ENCODE results near the gene N4BP3.

N4BP3 gene

DNA sequence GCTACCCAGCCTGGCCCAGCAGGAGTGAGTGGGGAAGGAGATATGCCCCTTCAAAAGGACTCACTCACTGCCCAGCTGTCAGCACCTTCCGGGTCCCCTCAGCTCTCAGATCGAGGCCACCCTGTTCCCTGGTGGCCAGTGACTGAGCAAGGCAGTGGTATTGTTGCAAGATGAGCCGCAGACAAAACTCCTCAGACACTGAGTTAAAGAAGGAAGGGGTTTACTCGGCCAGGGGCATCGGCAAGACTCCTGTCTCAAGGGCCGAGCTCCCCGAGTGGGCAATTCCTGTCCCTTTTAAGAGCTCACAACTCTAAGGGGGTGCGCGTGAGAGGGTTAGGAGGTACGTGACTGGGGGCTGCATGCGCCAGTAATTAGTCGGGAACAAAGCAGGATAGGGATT lies 9.7 kb upstream of the N4BP3 start:
- DNase-seq, result no peak

DNA sequence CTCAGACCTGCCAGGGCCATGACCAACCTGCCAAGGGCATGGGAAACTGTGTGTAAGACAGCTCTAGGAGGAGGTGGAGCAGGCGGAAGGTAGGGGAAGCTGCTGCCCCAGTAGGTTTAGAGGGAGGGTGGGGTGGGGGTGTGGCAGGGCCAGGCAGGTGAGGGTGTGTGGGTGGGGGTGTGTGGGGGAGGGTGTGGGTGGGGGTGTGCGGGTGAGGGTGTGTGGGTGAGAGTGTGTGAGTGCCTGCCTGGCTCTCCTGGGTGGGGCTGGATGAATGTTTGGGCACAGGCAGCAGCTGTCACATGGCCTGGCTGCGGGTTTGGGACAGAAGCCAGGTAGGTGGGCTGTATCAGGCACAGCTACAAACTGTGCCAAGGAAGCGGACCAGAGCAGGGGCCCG lies 8.8 kb upstream of the N4BP3 start:
- DNase-seq, result no peak

DNA sequence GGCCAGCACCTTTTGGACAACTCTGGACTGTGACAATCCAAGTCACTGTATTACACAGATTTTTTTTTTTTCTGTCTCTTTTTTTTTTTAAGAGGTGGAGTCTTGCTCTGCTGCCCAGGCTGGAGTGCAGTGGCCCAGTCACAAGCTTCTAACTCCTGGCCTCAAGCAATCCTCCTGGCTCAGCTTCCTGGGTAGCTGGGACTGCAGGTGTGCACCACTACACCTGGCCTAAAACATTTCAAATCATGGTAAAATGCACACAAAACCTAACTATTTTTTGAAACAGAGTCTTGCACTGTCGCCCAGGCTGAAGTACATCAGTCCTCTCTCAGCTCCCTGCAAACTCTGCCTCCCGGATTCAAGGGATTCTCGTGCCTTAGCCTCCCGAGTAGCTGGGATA lies 7.2 kb upstream of the N4BP3 start:
- no peak for DNase-seq

DNA sequence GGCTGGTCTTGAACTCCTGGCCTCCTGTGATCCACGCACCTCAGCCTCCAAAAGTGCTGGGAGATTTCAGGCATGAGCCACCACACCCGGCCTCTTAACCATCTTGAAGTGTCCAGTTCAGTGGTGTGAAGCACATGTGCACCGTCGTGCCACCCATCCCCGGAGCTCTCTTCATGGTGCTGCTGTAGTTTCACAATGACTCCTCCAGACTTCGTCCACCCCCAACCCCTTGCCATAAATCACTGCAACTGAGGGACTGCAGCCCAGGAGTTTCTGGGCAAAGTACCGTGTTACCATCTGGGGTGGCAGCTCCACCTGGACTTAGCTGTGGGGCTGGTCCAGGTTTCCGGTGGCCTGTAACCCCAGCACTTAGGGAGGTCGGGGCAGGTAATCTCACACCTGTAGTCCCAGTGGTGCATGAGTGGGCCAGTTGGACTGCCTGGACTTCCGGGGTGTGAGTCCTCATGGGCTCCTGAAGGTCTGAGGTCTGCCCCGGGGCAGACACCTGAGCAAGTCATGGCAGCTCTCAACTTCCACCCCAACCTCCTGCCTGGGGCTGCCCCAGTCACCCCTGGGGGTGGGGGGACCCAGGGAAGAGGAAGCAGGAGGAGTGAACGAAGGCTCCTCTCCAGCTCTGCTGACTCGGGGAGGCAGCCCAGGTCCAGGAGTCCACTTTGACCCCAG lies 6.6 kb upstream of the N4BP3 start:
- no peak for DNase-seq

DNA sequence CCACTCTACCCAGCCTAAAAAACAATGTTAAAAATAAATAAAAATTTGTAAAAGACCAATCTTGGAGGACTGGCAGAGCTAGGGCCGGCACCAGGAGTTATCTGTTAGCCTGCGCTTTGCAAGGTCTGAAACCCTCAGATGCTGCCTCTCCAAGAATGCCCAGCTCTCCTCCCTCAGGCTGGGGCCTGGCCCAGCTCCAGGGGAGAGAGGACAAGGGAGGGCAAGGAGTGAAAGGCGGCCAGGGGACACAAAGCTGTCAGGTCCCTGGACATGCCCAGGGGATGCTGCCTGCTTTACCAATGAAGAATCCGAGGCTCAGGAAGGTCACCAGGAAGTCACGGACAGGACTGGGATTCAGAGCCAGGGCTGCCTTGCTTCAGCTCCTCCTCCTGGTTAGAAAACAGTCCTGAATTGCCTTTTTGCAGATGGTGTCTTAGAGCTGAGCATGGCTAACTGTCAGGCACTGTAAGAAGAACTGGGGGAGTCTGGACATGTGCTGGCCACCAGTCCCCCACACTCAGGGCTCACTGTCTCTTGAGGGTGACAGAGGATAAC lies 5.5 kb upstream of the N4BP3 start:
- DNase-seq, result no peak

DNA sequence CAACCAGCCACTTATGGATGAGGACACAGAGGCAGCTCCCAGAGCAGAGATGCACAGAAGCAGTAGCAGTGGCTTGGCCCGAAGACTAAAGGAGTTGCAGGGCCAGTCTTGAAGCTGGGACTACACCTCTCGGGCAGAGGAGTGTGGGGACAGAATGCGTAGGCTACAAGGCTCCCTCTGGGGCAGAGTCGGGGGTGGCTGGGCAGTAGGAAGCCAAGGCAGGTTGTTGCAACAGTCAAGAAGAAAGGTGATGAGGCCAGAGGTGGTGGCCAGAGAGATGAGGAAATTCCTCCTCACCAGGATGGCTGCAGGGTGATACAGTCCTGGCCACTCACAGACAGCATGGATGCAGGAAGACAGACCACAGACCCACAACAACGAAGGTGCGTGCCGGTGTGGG lies 4.9 kb upstream of the N4BP3 start:
- DNase-seq, result no peak

DNA sequence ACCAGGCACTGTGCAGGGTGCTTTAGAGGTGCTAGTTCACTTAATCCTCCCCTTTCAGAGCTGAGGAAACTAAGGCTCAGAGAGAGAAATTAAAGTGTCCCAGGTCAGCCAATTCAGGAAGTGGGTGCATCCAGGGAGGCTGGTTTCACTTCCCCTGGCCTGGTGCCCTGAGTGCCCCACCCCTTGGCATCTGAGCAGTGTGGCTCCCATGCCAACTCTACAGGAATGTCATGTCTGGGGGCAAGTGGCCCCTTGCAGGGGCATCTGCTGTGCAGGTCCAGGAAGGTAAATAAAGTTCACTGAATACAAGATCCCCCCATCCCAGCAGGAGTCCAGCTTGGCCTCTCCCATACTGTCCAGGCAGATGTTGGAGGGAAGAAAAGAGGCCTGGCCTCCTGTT lies 4.4 kb upstream of the N4BP3 start:
- no peak for DNase-seq

DNA sequence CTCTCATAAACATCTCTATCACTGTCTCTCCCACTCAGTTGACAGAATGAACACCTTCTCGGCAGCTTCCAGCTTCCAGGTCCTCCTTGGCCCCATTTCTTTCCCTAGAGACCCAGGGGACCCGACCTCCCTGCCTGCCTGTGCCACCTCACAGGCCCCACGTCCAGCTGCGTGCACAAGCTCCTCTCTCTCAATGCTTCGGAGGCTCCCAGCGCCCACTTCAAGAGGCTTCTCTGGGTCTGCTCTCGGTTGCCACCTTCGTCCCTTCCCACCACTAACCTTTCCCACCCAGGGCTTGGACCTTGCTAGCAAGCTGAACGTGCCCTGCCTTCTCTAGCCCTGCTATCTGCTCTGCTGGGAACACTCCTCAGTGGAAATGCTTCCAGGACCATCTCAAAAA lies 2.8 kb upstream of the N4BP3 start:
- no peak for DNase-seq

DNA sequence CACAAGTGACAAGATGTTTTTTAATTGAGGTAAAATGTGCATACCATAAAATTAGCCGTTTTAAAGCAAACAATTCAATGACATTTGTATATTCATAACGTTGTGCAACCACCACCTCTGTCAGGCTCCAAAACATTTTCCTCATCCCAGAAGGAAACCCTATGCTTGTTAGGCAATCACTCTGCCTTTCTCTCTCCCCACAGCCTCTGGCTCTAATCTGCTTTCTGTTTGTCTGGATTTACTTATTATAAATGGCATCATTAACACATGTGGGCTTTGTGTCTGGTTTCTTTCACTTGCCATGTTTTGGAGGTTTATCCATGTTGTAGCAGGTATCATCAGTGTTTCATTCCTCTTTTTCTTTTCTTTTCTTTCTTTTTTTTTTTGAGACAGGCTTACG lies 1.4 kb upstream of the N4BP3 start:
- no peak for DNase-seq

DNA sequence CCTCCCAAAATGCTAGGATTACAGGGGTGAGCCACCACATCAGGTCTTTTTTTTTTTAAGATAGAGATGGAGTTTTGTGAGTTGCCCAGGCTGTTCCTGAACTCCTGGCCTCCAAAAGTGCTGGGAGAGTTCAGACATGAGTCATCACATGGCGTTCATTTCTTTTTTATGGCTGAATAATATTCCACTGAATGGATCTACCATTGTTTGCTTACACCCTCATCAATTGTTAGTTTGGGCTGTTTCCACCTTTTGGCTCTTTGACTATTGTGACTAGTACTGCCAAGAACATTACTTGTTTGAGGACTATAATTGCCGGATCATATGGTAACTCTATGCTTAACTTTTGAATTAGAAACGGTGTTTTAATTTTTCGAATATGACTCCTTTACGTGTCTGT lies 787 bp upstream of the N4BP3 start:
- no peak for DNase-seq

DNA sequence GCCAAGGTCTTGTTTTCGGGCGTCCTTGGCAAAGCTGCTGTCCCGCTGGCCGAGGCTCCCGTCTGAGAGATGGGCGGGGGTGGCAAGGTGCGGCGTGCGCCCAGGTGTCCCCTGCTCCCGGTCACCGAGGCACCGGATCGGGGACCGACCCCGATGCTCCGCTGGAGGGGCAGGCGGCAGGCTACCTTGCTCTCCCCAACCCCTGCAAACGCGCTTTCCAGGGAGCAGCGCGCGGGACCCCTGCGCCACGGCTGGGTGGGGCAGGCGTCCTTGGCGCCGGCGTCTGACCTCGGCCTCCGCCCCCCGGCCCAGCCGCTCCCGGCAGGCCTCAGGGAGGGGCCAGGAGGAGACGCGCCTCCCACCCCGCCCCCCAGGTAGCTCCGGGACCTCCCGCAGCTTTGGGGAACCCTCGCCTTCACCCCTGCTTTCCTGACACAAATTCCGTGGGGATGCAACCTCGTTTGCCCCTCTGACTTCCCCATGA lies 551 bp downstream of the N4BP3 start:
- DNase-seq, result no peak

DNA sequence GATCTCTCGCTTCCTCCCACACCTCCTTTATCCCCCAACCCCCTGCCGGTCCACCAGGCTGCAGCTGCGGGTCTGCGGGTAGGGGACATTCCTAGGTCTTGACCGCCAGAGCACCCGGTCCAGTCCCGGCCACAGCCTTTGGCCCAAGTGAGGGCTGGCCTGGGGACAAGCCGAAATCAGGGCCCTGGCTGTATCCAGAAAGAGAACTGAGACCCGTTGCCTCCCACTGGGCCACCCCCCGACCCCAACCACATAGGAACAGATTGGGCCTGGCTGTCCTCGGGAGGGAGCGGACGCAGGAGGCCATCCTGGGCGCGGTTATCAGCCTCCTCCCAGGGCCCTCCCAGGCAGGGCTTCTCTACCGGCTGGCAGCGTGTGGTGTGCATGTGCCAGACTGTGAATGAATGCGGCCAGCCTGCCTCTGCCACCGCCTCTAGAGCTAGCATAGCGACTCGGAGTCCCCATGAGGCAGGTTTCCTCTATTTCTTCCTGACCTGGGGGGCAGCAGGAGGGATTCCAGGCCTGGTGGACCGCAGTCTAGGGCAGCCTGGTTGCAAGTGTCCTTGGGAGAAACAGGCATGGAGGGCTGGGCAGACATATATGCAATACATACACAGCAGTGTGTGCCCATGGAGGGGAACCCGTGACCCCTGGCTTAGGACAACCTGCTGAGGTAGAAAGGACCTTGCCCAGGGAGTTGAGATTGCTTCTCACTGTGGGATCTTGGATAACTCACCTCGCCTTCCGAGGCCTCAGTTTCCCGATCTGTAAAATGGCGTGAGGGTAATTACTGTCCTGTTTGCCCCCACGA lies 1.2 kb downstream of the N4BP3 start:
- no peak for DNase-seq

DNA sequence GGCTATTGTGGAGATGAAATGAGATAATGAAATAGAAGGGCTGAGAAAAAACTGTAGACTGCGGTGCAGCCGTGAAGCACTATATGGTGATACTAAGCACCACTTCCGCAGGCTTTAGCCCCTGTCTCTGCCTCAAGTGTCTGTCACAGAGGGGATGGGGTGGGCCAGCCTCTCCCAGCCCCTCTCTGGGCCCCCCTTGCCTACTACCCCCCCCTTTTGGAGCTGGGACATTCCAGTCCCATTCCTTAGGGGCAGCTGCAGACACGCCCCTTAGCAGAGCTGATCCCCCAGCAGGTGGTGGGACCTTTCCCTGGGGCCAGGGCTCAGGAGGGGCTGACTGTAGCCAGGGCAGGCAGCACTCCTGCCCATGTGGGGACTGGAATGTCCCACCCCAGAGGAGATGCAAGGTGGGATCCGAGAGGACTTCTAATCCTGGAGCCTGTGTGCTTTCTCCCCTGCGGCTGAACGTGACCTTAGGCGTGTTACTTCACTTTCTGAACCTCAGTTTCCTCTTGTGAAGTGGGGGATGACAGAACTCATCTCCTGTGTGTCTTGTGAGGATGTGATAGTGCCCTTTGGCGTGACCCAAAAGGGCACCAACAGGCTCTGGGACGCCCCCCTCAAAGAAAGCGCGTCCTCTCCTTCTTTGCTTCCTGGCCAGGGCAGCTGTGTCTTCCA lies 1.9 kb downstream of the N4BP3 start:
- DNase-seq, result no peak

DNA sequence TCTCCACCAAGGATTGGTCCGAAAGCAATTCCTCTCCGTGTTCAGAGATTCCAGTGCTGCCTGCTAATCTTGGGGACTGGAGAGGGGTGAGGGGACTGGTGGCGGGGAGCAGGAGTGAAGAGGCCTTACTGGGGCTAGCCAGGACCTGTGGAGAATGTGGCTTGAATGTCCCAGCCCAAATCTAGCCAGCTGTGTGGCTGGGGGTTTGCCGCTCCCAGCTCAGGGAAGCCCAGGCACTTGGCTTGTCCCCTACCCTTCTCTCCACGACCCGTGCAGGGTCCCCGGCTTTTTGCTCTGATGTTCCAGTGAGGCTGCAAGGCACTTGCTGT lies 2.4 kb downstream of the N4BP3 start:
- DNase-seq, result no peak

DNA sequence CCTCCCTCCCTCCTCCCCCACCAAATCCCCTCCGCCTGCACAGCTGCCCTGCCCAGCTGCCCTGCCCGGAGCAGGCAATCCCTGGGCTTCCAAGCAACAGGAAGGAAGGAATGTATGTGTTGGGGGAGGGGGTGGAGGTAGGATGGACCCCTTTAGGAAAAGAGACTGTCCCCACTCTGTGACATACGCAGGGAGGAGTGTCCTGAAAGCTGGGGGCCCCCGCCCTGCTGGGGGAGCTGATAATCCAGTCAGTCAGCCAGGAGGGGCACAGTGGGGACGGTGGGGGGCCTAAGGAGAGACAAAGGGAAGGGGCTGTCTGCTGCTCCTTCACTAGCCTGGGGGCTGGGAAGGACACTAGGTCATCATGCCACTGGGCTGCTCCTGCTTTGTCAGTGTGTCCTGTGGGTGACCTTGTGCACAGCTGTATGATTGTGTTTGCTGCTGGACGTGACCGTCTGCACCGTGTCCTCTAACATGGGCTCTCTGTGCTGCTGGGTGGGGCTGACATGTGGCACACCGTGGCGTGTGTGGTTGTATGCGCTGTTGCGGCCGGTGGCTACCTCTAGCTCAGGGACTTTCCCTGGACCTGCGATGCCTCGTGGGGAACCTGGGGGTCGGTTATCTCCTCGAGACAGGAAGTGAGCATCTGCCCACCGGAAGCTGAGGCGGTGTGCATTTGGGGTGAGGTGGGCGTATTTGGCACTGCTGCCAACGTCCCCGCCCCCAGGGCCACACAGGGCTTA lies 3.0 kb downstream of the N4BP3 start:
- DNase-seq, result no peak

DNA sequence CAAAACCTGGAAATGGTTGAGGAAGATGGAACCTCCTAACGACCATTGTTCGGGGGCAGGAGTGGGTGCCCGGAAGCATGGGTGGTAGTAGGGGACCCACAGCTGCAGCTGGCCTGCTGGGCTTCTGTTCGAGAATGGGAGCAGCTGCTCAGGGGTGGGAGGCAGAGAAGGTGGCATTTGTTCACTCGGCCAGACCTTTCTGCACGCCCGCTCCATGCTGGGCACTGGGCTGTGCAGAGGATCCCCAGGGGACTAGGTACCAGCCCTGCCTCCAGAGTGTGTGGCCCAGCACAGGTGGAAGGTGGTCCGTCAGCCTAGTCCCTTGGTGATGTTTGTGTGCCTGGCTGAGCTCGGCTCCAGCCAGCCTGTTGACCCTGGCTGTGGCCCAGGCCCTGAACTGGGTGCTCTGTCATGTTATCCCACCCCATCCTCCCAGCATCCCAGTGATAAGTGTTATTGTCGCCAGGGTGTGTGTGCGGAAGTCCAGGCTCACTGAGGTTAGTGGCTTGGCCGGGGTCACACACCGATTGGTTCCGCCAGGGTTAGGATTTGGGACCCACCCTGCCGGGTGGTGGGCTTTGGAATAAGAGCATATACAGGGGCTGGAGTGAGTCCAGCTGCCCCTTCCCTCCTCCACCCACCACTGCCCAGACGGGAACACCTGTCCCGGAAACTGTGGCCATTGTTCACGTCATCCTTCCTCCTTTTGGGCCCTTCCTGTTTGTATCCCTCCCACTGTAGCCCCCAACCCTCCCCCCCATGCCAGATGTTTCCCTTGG lies 4.8 kb downstream of the N4BP3 start:
- no peak for DNase-seq

DNA sequence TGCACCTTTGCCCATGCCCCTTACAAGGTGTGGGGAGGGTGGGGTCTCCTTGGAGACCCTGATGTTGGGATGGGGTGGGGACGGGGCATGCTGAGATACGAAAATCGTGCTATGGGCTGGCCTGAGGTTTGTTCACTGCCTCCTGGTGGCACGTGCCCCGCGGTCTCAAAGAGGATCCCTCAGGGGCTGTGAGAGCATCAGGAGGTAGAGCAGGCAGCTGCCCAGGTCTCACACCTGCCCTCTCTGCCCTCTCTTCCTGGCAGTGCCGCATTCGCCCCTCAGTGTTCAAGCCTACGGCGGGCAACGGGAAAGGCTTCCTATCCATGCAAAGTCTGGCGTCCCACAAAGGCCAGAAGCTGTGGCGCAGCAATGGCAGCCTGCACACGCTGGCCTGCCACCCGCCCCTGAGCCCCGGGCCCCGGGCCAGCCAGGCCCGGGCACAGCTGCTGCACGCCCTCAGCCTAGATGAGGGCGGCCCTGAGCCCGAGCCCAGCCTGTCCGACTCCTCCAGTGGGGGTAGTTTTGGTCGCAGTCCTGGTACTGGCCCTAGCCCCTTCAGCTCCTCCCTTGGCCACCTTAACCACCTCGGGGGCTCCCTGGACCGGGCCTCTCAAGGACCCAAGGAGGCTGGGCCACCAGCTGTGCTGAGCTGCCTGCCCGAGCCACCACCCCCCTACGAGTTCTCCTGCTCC lies 6.7 kb downstream of the N4BP3 start:
- DNase-seq, result no peak

DNA sequence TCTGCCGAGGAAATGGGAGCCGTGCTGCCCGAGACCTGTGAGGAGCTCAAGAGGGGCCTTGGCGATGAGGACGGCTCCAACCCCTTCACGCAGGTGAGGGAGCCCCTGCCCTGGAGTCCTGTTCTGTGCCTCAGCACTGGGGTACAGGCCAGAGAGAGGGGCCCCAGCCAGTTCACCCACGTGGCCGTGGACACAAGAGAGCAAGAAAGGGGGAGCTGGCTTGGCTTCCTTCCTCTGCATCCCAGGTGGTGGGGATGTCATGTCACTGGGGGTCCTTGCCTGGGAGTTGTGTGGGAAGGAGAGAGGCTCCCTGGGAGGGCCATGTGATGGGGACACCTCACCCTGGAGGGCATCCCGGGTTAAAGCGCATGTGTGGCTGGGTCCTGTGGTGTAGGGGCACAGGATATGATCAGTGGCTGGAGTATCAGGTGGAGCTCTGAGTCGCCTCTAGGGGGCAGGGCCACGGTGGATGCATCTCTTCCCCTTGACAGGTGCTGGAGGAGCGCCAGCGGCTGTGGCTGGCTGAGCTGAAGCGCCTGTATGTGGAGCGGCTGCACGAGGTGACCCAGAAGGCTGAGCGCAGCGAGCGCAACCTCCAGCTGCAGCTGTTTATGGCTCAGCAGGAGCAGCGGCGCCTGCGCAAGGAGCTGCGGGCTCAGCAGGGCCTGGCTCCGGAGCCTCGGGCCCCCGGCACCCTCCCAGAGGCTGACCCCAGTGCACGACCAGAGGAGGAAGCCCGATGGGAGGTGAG lies 7.5 kb downstream of the N4BP3 start:
- peak; percentile 54 for DNase-seq

DNA sequence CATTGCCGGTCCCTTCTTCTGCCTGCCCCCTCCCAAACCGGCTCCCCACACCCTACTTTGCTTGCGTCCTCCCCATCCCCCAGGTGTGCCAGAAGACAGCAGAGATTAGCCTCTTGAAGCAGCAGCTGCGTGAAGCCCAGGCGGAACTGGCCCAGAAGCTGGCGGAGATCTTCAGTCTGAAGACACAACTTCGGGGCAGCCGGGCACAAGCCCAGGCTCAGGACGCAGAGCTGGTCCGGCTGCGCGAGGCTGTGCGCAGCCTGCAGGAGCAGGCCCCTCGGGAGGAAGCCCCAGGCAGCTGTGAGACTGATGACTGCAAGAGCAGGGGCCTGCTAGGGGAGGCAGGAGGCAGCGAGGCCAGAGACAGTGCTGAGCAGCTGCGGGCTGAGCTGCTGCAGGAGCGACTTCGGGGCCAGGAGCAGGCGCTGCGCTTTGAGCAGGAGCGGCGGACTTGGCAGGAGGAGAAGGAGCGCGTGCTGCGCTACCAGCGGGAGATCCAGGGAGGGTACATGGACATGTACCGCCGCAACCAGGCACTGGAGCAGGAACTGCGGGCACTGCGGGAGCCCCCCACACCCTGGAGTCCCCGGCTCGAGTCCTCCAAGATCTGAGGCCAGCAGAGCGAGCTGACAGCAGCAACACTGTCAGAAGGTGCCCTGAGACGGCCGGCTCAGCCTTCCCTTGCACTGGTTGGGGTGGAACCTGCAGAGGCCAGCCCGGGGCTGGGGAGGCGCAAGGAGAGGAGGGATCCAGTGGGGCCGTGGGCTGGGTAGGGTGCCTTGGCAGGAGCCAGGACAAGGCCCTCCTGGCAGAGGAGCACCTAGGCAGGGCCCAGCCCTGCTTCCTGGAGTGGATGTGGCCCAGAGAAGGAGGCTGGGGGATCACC lies 8.3 kb downstream of the N4BP3 start:
- DNase-seq, result no peak

DNA sequence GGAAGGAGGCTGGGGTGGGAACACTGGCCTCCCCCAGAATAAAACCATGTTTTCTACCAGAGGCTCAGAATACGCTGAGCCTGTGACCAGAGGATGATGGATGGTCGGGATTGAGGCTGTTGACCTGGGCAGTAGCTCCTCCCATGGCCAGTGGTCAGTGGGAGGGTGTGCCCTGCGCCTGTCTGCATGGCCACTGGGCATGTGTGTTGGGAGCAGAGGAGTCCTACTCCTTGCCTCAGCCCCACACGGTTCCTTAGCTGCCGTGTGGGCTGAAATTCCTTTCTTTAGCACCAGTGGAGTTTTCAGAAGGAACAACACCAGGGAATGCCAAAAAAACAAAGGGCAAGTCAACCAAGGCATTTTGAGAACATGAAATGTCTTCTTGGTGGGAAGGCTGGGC lies 9.0 kb downstream of the N4BP3 start:
- DNase-seq, result no peak

Data from fibroblast of skin of scalp (primary cell).